Type B pancreatic cell (in vitro differentiated cells): ENCODE results near the gene SHISA6. TPM values are rescaled to one million over a fixed set of nuclear protein-coding genes. Genes with fewer than 3 reads are reported as not detected.

ENCODE experiments used
- DNase-seq: peaks from one replicate; pipeline ENCODE4 v3.0.0; 2021; ENCODE audit warnings: mixed read lengths; ENCODE audit not compliant: unreplicated experiment; ENCODE audit errors: extremely low spot score
- H3K27ac Mint-ChIP-seq: 2 replicates; pipeline ENCODE4 v1.8.0; 2021; ENCODE audit warnings: mild to moderate bottlenecking, mixed read lengths
- H3K27me3 Mint-ChIP-seq: 2 replicates; pipeline ENCODE4 v1.8.0; 2021; ENCODE audit warnings: mixed read lengths
- H3K36me3 Mint-ChIP-seq: 2 replicates; pipeline ENCODE4 v1.8.0; 2021; ENCODE audit warnings: mixed read lengths
- H3K4me1 Mint-ChIP-seq: one replicate; pipeline ENCODE4 v1.8.0; 2021; ENCODE audit warnings: mixed read lengths; ENCODE audit not compliant: unreplicated experiment
- H3K4me3 Mint-ChIP-seq: 2 replicates; pipeline ENCODE4 v1.8.0; 2021; ENCODE audit warnings: mild to moderate bottlenecking, mixed read lengths
- H3K9me3 Mint-ChIP-seq: 2 replicates; pipeline ENCODE4 v1.8.0; 2021; ENCODE audit warnings: mixed read lengths
- CTCF ChIP-seq: fragments of 200-600 bp; sonication (generic); conservative IDR thresholded peaks from 2 replicates; pipeline ENCODE4 v1.5.0; 2021; ENCODE audit warnings: antibody characterized with exemption, mild to moderate bottlenecking
- total RNA-seq: library from RNA; stranded (reverse); gene quantifications from 2 replicates; pipeline ENCODE4 v1.2.1, GENCODE V29; 2021; ENCODE audit warnings: low replicate concordance

SHISA6 gene
- total RNA-seq, 1 donor from 2014 or later: 5.0 TPM

- Mint-ChIP-seq H3K27me3 (peaks cover 13% of the 10 kb centered on the region), H3K9me3 (no peaks in the 10 kb centered on the region), H3K36me3 (no peaks in the 10 kb centered on the region), H3K4me1 (no peaks in the 10 kb centered on the region), H3K4me3 (no peak overlapping the region), H3K27ac (no peak overlapping the region)
- no peak for TF ChIP-seq CTCF
- DNase-seq: no peak
Observed at GRCh38 chr17:11559601-11560000, 318.6 kb downstream of the SHISA6 start.

- Mint-ChIP-seq H3K36me3 (no peaks in the 10 kb centered on the region), H3K27me3 (peaks cover 12% of the 10 kb centered on the region), H3K4me1 (no peaks in the 10 kb centered on the region), H3K4me3 (no peak overlapping the region), H3K27ac (no peak overlapping the region), H3K9me3 (no peaks in the 10 kb centered on the region)
- TF ChIP-seq CTCF: no peak
- DNase-seq: no peak
Observed at GRCh38 chr17:11561281-11561680, 320.3 kb downstream of the SHISA6 start.

- DNase-seq: no peak
- H3K27ac Mint-ChIP-seq: no peak overlapping the region
- H3K27me3 Mint-ChIP-seq: peaks cover 12% of the 10 kb centered on the region
- no peaks in the 10 kb centered on the region for H3K4me1 Mint-ChIP-seq
- H3K9me3 Mint-ChIP-seq: no peaks in the 10 kb centered on the region
- no peak for TF ChIP-seq CTCF
- H3K4me3 Mint-ChIP-seq: no peak overlapping the region
- no peaks in the 10 kb centered on the region for H3K36me3 Mint-ChIP-seq
Observed at GRCh38 chr17:11561702-11562101, 320.7 kb downstream of the SHISA6 start.

GRCh38 chr17:11564589-11565380 lies 323.8 kb downstream of the SHISA6 start:
- no peaks in the 10 kb centered on the region for H3K4me1 Mint-ChIP-seq
- H3K9me3 Mint-ChIP-seq: no peaks in the 10 kb centered on the region
- no peaks in the 10 kb centered on the region for H3K36me3 Mint-ChIP-seq
- no peak for TF ChIP-seq CTCF
- no peak for DNase-seq
- no peak overlapping the region for H3K27ac Mint-ChIP-seq
- peaks cover 19% of the 10 kb centered on the region for H3K27me3 Mint-ChIP-seq
- no peak overlapping the region for H3K4me3 Mint-ChIP-seq

- no peak for TF ChIP-seq CTCF
- H3K4me1 Mint-ChIP-seq: no peaks in the 10 kb centered on the region
Observed at GRCh38 chr17:11565591-11565990, 324.6 kb downstream of the SHISA6 start.

More at GRCh38 chr17:11565591-11565990, 324.6 kb downstream of the SHISA6 start:
- Mint-ChIP-seq H3K27me3 (peaks cover 19% of the 10 kb centered on the region), H3K9me3 (no peaks in the 10 kb centered on the region), H3K27ac (no peak overlapping the region), H3K4me3 (no peak overlapping the region), H3K36me3 (no peaks in the 10 kb centered on the region)
- no peak for DNase-seq
